Measurements from ENCODE around the gene IGFBP7. TPM values are rescaled to one million over a fixed set of nuclear protein-coding genes. Genes with fewer than 3 reads are reported as not detected.

IGFBP7 gene
- total RNA-seq, 2 experiments from 2014 or later = not detected

- H3K9me2 ChIP-seq (ENCODE audit: insufficient read depth, low read length) = no peaks in the 10 kb centered on the region
- no peak overlapping the region for H2AFZ ChIP-seq (ENCODE audit: low read length)
- intact Hi-C loops (cut with micrococcal nuclease; ENCODE audit: unreplicated experiment) = no loop called here
- H3K27ac ChIP-seq (ENCODE audit: low read depth, low read length, poor library complexity, severe bottlenecking) = no peak overlapping the region
- H3K4me3 ChIP-seq (ENCODE audit: low read depth, low read length, poor library complexity, severe bottlenecking) = no peak overlapping the region
- H3K4me2 ChIP-seq (ENCODE audit: low read length) = no peak overlapping the region
- H3K4me1 ChIP-seq (ENCODE audit: insufficient read depth, low read length, poor library complexity, severe bottlenecking) = no peaks in the 10 kb centered on the region
- no peaks in the 10 kb centered on the region for H3K36me3 ChIP-seq (ENCODE audit: insufficient read depth, low read length)
- DNase-seq (ENCODE audit: low spot score) = no peak
- H3K9me3 ChIP-seq (ENCODE audit: low read length) = no peaks in the 10 kb centered on the region
- no TSS peak for BruUV-seq (replicated peaks)
- CTCF ChIA-PET (ENCODE audit: unreplicated experiment) = no interaction called here
- TF ChIP-seq, protein P1, sequence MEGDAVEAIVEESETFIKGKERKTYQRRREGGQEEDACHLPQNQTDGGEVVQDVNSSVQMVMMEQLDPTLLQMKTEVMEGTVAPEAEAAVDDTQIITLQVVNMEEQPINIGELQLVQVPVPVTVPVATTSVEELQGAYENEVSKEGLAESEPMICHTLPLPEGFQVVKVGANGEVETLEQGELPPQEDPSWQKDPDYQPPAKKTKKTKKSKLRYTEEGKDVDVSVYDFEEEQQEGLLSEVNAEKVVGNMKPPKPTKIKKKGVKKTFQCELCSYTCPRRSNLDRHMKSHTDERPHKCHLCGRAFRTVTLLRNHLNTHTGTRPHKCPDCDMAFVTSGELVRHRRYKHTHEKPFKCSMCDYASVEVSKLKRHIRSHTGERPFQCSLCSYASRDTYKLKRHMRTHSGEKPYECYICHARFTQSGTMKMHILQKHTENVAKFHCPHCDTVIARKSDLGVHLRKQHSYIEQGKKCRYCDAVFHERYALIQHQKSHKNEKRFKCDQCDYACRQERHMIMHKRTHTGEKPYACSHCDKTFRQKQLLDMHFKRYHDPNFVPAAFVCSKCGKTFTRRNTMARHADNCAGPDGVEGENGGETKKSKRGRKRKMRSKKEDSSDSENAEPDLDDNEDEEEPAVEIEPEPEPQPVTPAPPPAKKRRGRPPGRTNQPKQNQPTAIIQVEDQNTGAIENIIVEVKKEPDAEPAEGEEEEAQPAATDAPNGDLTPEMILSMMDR (conservative IDR thresholded peaks at IDR 0.05; ENCODE audit: low read length) = no peak
- no peak for TF ChIP-seq EZH2phosphoT487 (IDR thresholded peaks at IDR 0.05; ENCODE audit: borderline replicate concordance, low read depth, low read length)
- POLR2A ChIA-PET = interaction anchor here (0.7 kb wide), 1 partner anchor 1431 kb away, joined by 3 read pairs; no protein-coding TSS in a partner anchor
- H4K20me1 ChIP-seq (ENCODE audit: insufficient read depth, low read length) = 0 out of 2 replicates have a peak, but pooled peaks cover 3% of the 10 kb centered on the region
- H3K79me2 ChIP-seq (ENCODE audit: insufficient read depth, low read depth, low read length) = no peaks in the 10 kb centered on the region
Measured at GRCh38 chr4:57039345-57039744, 70.8 kb downstream of the IGFBP7 start.

- 0 out of 2 replicates have a peak, but pooled peaks cover 3% of the 10 kb centered on the region for H4K20me1 ChIP-seq (ENCODE audit: insufficient read depth, low read length)
- intact Hi-C loops (cut with micrococcal nuclease; ENCODE audit: unreplicated experiment) = no loop called here
- CTCF ChIA-PET (ENCODE audit: unreplicated experiment) = no interaction called here
- no peaks in the 10 kb centered on the region for H3K4me1 ChIP-seq (ENCODE audit: insufficient read depth, low read length, poor library complexity, severe bottlenecking)
- H3K4me3 ChIP-seq (ENCODE audit: low read depth, low read length, poor library complexity, severe bottlenecking) = no peak overlapping the region
- TF ChIP-seq EZH2phosphoT487 (IDR thresholded peaks at IDR 0.05; ENCODE audit: borderline replicate concordance, low read depth, low read length) = no peak
- TF ChIP-seq, protein P1 (conservative IDR thresholded peaks at IDR 0.05; ENCODE audit: low read length) = peak; percentile 82
- peaks cover 4% of the 10 kb centered on the region; the same call in 1 of the 2 replicates for H3K36me3 ChIP-seq (ENCODE audit: insufficient read depth, low read length)
- POLR2A ChIA-PET = interaction anchor here (0.6 to 0.8 kb wide), 2 partner anchors 11 kb away, joined by 3 read pairs; no protein-coding TSS in a partner anchor
- peak; percentile 19 for DNase-seq (ENCODE audit: low spot score)
- H3K27ac ChIP-seq (ENCODE audit: low read depth, low read length, poor library complexity, severe bottlenecking) = no peak overlapping the region
- H3K79me2 ChIP-seq (ENCODE audit: insufficient read depth, low read depth, low read length) = no peaks in the 10 kb centered on the region
- H3K9me3 ChIP-seq (ENCODE audit: low read length) = no peaks in the 10 kb centered on the region
- no peaks in the 10 kb centered on the region for H3K9me2 ChIP-seq (ENCODE audit: insufficient read depth, low read length)
- H3K4me2 ChIP-seq (ENCODE audit: low read length) = no peak overlapping the region
- BruUV-seq (replicated peaks) = no TSS peak
- no peak overlapping the region for H2AFZ ChIP-seq (ENCODE audit: low read length)
Measured at GRCh38 chr4:57037982-57038604, 72.1 kb downstream of the IGFBP7 start.

- H3K9me3 ChIP-seq (ENCODE audit: low read length) = no peaks in the 10 kb centered on the region
- H3K9me2 ChIP-seq (ENCODE audit: insufficient read depth, low read length) = no peaks in the 10 kb centered on the region
- H2AFZ ChIP-seq (ENCODE audit: low read length) = no peak overlapping the region
- H3K4me2 ChIP-seq (ENCODE audit: low read length) = no peak overlapping the region
- H3K27ac ChIP-seq (ENCODE audit: low read depth, low read length, poor library complexity, severe bottlenecking) = no peak overlapping the region
- intact Hi-C loops (cut with micrococcal nuclease; ENCODE audit: unreplicated experiment) = no loop called here
- no peak for TF ChIP-seq EZH2phosphoT487 (IDR thresholded peaks at IDR 0.05; ENCODE audit: borderline replicate concordance, low read depth, low read length)
- TF ChIP-seq, protein P1 (conservative IDR thresholded peaks at IDR 0.05; ENCODE audit: low read length) = no peak
- H3K79me2 ChIP-seq (ENCODE audit: insufficient read depth, low read depth, low read length) = no peaks in the 10 kb centered on the region
- POLR2A ChIA-PET = interaction anchor here (0.8 kb wide), 1 partner anchor 56 kb away, joined by 3 read pairs; no protein-coding TSS in a partner anchor
- peaks cover 40% of the 10 kb centered on the region for H3K36me3 ChIP-seq (ENCODE audit: insufficient read depth, low read length)
- 0 out of 2 replicates have a peak, but pooled peaks cover 6% of the 10 kb centered on the region for H4K20me1 ChIP-seq (ENCODE audit: insufficient read depth, low read length)
- no peak for DNase-seq (ENCODE audit: low spot score)
- no peaks in the 10 kb centered on the region for H3K4me1 ChIP-seq (ENCODE audit: insufficient read depth, low read length, poor library complexity, severe bottlenecking)
- no peak overlapping the region for H3K4me3 ChIP-seq (ENCODE audit: low read depth, low read length, poor library complexity, severe bottlenecking)
- CTCF ChIA-PET (ENCODE audit: unreplicated experiment) = no interaction called here
- BruUV-seq (replicated peaks) = no TSS peak
Measured at GRCh38 chr4:57034520-57034919, 75.7 kb downstream of the IGFBP7 start.
